Psoas muscle (tissue), 8 donors: ENCODE data around the gene KCNAB2. TPM values are rescaled to one million over a fixed set of nuclear protein-coding genes. Genes with fewer than 3 reads are reported as not detected.
A peak's percentile ranks its signal among the peaks of the same experiment; 100 is the strongest.

ENCODE experiments used
- ATAC-seq, 4 donors: fragments of 200-7000 bp; cut with Tn5 transposase; one replicate each; pipeline ENCODE4 v1.9.1; 2020; ENCODE audit warnings: moderate library complexity in 3 of 4, mild to moderate bottlenecking in 2 of 4
- DNase-seq, 2 donors: peaks; one replicate each; pipeline ENCODE4 v3.0.0-alpha.2; 2020
- H3K27ac ChIP-seq: fragments of 200-600 bp; one replicate; pipeline ENCODE4 v1.8.0; 2022
- H3K27me3 ChIP-seq, 3 donors: fragments of 200-600 bp in 1 of 3; one replicate each; pipeline versions ENCODE4 v1.6.1 to v1.8.0; 2013 to 2022; ENCODE audit warnings: low read length in 2 of 3, mild to moderate bottlenecking in 2 of 3, moderate library complexity in 1 of 3; ENCODE audit not compliant: insufficient read depth in 3 of 3
- H3K36me3 ChIP-seq, 2 donors: fragments of 200-600 bp in 1 of 2; one replicate each; pipeline versions ENCODE4 v1.6.1 to v1.8.0; 2013 to 2022; ENCODE audit warnings: low read depth in 1 of 2, mild to moderate bottlenecking in 1 of 2, moderate library complexity in 1 of 2; ENCODE audit not compliant: insufficient read depth in 1 of 2
- H3K4me1 ChIP-seq: fragments of 200-600 bp; one replicate; pipeline ENCODE4 v1.8.0; 2022
- H3K4me3 ChIP-seq: fragments of 200-600 bp; one replicate; pipeline ENCODE4 v1.8.0; 2022; ENCODE audit warnings: mild to moderate bottlenecking
- H3K9me3 ChIP-seq: fragments of 200-600 bp; one replicate; pipeline ENCODE4 v1.8.0; 2022
- WGBS, 3 donors: extraction: QIAGEN DNeasy Blood & Tissue Kit; methylation state at CpG; one replicate each; pipeline versions ENCODE4 v1.1.6 to v1.1.7; 2013; 5-methylcytosine and 5-hydroxymethylcytosine counted together
- intact Hi-C, 2 donors: fragments of 100-400 bp; cut with DNase I; formaldehyde crosslinking; loops; one replicate each; pipeline versions ENCODE4 v1.11.0 to v1.14.2; 2022
- polyA plus RNA-seq, 3 donors: library from polyadenylated mRNA; stranded (reverse); fragments of 200-250 nt; gene quantifications; one replicate each; pipeline ENCODE4 v1.2.3, GENCODE V29; 2013
- total RNA-seq, 4 donors: library from RNA; stranded (reverse); fragmentation: NEBNext Ultra II Directional in 2 of 4; extraction: Animal tissue kit (Norgen Biotek cat#: 25700) in 2 of 4; gene quantifications; one replicate each; pipeline versions ENCODE4 v1.2.1 to v1.2.4, GENCODE V29; 2021 to 2023
- TF ChIP-seq, protein P1 (sequence below): fragments of 200-600 bp; IDR thresholded peaks from one replicate; pipeline ENCODE4 v1.8.0; 2022; ENCODE audit warnings: antibody characterized with exemption
- donor health status: healthy with polysubstance abuse.
- donor health status: DM: no; HTN: no; CAD: no; lungs with moderate emphysema.
- donor health status: Bipolar disorder and iron deficiency.
- donor health status: healthy.
- donor health status: DM: yes; HTN: yes; CAD: no.
- donor health status: DM: no; HTN: no; CAD: no.
- donor health status: DM: no; HTN: no; CAD: no.
- donor health status: DM: yes; HTN: yes; CAD: no.

KCNAB2 gene
- total and polyA plus RNA-seq, 7 donors = 0.86 to 8.8 (median 2.1) TPM

DNA sequence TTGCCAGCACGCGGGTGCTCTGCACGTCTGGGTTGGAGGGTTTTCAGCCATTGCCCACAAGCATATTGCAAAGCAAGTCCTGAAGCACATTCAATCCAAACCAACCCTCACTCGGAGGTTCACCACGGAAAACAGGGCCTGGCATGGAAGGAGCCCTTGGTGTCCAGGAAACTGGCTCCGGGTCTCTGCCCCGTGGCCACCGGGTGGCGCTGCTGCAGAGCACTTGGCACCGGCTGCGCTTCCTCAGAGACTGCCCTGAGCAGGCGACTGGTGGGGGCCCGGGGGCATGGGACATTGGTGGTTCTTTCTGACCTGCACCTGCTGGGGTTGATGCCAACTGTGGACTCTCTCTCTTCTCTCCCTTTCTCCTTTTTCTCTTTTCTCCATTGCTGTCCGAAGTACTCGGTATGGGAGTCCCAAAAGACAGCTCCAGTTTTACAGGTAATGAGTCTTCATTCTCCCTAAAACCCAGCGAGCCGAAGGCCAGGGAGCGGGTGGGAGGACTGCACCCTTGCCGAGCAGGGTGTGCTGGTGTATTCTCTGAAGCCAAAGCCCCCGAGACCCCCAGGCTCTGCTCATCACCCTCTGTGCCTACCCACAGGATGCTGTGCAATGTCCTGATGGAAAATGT is 4.1 kb upstream of the KCNAB2 start:
- no peaks in the 10 kb centered on the region for H3K9me3 ChIP-seq
- 38 to 45% (median 42%) methylated on average over 19 to 20 of the region's 20 CpGs for WGBS, 3 donors
- H3K36me3 ChIP-seq = no peaks in the 10 kb centered on the region
- ATAC-seq = peak in 1 of 4 donors; percentile 45
- H3K4me3 ChIP-seq = no peak overlapping the region
- peaks cover 0 to 29% (median 6%) of the 10 kb centered on the region in 3 donors for H3K27me3 ChIP-seq
- TF ChIP-seq, protein P1, sequence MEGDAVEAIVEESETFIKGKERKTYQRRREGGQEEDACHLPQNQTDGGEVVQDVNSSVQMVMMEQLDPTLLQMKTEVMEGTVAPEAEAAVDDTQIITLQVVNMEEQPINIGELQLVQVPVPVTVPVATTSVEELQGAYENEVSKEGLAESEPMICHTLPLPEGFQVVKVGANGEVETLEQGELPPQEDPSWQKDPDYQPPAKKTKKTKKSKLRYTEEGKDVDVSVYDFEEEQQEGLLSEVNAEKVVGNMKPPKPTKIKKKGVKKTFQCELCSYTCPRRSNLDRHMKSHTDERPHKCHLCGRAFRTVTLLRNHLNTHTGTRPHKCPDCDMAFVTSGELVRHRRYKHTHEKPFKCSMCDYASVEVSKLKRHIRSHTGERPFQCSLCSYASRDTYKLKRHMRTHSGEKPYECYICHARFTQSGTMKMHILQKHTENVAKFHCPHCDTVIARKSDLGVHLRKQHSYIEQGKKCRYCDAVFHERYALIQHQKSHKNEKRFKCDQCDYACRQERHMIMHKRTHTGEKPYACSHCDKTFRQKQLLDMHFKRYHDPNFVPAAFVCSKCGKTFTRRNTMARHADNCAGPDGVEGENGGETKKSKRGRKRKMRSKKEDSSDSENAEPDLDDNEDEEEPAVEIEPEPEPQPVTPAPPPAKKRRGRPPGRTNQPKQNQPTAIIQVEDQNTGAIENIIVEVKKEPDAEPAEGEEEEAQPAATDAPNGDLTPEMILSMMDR = peak; percentile 40
- no peaks in the 10 kb centered on the region for H3K4me1 ChIP-seq
- no peak overlapping the region for H3K27ac ChIP-seq
- intact Hi-C loops = loop anchor here in 1 of 2 donors (10.0 kb wide), 1 partner anchor 133 kb away; no protein-coding TSS in a partner anchor
- peak in 1 of 2 donors; percentile 39 for DNase-seq

DNA sequence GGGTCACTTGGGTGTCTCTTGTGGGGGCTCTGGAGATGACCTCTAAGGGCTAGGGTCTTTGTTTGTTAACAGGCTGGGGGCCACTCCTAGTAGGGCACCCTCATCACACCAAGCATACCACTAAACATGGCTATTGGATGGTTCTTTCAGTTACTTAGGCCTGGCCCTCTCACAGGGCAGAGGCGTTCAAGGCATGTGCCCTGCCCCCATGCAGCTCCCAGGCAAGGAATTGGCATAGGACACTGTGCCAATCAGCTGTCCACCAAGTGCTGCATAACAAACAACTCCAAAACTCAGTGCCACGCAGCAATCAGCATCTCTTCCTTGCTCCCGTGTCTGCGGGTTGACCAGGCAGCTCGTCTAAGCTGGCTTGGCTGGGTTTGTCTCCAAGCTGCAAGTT is 2.1 kb upstream of the KCNAB2 start:
- no peaks in the 10 kb centered on the region for H3K36me3 ChIP-seq
- H3K27ac ChIP-seq = no peak overlapping the region
- 82 to 86% (median 86%) methylated on average over 5 of the region's 5 CpGs for WGBS, 3 donors
- no peak overlapping the region for H3K4me3 ChIP-seq
- TF ChIP-seq, protein P1 = no peak
- peaks cover 0 to 22% (median 4%) of the 10 kb centered on the region in 3 donors for H3K27me3 ChIP-seq
- no peaks in the 10 kb centered on the region for H3K9me3 ChIP-seq
- intact Hi-C loops = loop anchor here in 1 of 2 donors (10.0 kb wide), 1 partner anchor 131 kb away; no protein-coding TSS in a partner anchor
- no peak for DNase-seq
- H3K4me1 ChIP-seq = no peaks in the 10 kb centered on the region
- ATAC-seq = no peak

DNA sequence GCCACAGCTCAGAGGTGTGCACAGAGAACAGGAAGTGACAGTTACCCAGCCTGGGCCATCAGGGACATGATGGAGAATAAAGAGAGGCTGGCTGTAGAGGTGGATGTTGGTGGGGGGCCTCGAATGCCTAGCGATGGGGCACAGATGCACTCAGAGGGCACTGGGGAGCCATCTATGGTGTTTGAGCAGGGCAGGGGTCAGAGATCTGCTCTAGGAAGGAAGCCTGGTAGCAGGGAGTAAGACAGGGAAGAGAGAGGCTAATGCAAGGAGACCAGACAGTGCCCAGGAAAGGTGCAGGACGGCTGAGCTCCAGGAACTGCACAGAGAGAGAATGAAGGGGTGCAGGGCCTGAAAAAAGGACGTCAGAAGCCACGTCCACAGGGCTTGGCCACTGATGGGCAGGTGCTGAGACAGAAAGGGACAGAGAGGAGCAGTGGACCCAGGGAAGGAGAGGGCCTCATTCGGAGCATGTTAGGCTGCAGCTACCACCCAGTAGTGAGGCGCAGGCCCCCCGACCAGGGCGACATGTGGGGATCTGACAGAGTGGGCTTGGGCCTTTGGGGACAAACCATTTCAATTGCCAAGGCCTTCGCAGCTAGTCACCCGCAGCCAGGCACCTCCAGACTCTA is 1.1 kb upstream of the KCNAB2 start:
- H3K36me3 ChIP-seq = no peaks in the 10 kb centered on the region
- H3K27me3 ChIP-seq = peaks cover 0 to 16% (median 4%) of the 10 kb centered on the region in 3 donors
- H3K4me3 ChIP-seq = no peak overlapping the region
- intact Hi-C loops = loop anchor here in 1 of 2 donors (10.0 kb wide), 1 partner anchor 130 kb away; no protein-coding TSS in a partner anchor
- WGBS, 3 donors = 80 to 89% (median 81%) methylated on average over 9 to 11 of the region's 11 CpGs
- no peaks in the 10 kb centered on the region for H3K9me3 ChIP-seq
- peak in 1 of 2 donors; percentile 30 for DNase-seq
- no peak for ATAC-seq
- no peak overlapping the region for H3K27ac ChIP-seq
- TF ChIP-seq, protein P1 = no peak
- H3K4me1 ChIP-seq = no peaks in the 10 kb centered on the region

DNA sequence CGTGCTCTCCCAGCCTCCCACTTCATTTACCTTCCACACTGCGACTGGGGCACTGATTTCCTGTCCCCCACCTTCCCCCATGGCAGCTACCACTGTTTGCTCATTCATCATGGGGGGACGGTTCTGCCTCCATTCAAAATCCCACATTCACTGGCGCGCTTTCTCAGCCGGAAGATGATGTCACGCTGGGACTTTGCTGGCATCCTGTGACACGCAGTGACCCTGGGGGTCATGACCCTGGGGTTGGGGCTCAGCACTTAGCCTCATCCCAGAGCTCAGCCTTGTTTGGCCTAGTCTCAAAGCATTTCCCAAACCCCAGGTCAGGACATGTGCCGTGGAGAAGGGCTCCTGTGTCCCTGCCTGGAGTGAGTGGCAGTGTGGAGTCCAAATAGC is 582 bp upstream of the KCNAB2 start:
- H3K36me3 ChIP-seq = no peaks in the 10 kb centered on the region
- TF ChIP-seq, protein P1 = no peak
- no peak overlapping the region for H3K4me3 ChIP-seq
- H3K4me1 ChIP-seq = no peaks in the 10 kb centered on the region
- peak in 1 of 2 donors; percentile 22 for DNase-seq
- peaks cover 0 to 12% (median 4%) of the 10 kb centered on the region in 3 donors for H3K27me3 ChIP-seq
- H3K9me3 ChIP-seq = no peaks in the 10 kb centered on the region
- H3K27ac ChIP-seq = no peak overlapping the region
- intact Hi-C loops = loop anchor here in 1 of 2 donors (10.0 kb wide), 1 partner anchor 130 kb away; no protein-coding TSS in a partner anchor
- no peak for ATAC-seq
- WGBS, 3 donors = 52 to 57% (median 52%) methylated on average over 9 of the region's 9 CpGs
